ENCODE data around the gene IL32. TPM values are rescaled to one million over a fixed set of nuclear protein-coding genes. Genes with fewer than 3 reads are reported as not detected.

Gene IL32
- total RNA-seq, 1 donor: 7.8 TPM

- H3K4me3 ChIP-seq (ENCODE audit: low read depth, low read length): no peak overlapping the region
- DNase-seq (ENCODE audit: low read depth): no peak
- no peak for TF ChIP-seq CTCF (IDR thresholded peaks at IDR 0.05; ENCODE audit: insufficient read depth, low read length)
These were observed 20.6 kb downstream of the IL32 start for GRCh38 chr16:3085868-3086595.

GRCh38 chr16:3086596-3087242, 21.3 kb downstream of the IL32 start:
- no peak for DNase-seq (ENCODE audit: low read depth)

GRCh38 chr16:3087243-3088235, 22.1 kb downstream of the IL32 start:
- DNase-seq (ENCODE audit: low read depth): no peak
- peak; percentile 30 for TF ChIP-seq CTCF (IDR thresholded peaks at IDR 0.05; ENCODE audit: insufficient read depth, low read length)
- no peak overlapping the region for H3K4me3 ChIP-seq (ENCODE audit: low read depth, low read length)

More at GRCh38 chr16:3086596-3087242, 21.3 kb downstream of the IL32 start:
- no peak for TF ChIP-seq CTCF (IDR thresholded peaks at IDR 0.05; ENCODE audit: insufficient read depth, low read length)
- H3K4me3 ChIP-seq (ENCODE audit: low read depth, low read length): no peak overlapping the region

GRCh38 chr16:3088450-3088849, 23.0 kb downstream of the IL32 start:
- no peak overlapping the region for H3K4me3 ChIP-seq (ENCODE audit: low read depth, low read length)
- DNase-seq (ENCODE audit: low read depth): no peak
- no peak for TF ChIP-seq CTCF (IDR thresholded peaks at IDR 0.05; ENCODE audit: insufficient read depth, low read length)

- TF ChIP-seq CTCF (IDR thresholded peaks at IDR 0.05; ENCODE audit: insufficient read depth, low read length): no peak
- no peak for DNase-seq (ENCODE audit: low read depth)
- H3K4me3 ChIP-seq (ENCODE audit: low read depth, low read length): no peak overlapping the region
These were observed 23.7 kb downstream of the IL32 start for GRCh38 chr16:3088925-3089716.
